ENCODE measurements around the gene DCBLD1.
"Not testable (repeated sequence)": the region's sequence is repeated elsewhere in the genome, so short reads cannot be mapped to it uniquely, and the experiment has no call there.

DCBLD1 gene

DNA sequence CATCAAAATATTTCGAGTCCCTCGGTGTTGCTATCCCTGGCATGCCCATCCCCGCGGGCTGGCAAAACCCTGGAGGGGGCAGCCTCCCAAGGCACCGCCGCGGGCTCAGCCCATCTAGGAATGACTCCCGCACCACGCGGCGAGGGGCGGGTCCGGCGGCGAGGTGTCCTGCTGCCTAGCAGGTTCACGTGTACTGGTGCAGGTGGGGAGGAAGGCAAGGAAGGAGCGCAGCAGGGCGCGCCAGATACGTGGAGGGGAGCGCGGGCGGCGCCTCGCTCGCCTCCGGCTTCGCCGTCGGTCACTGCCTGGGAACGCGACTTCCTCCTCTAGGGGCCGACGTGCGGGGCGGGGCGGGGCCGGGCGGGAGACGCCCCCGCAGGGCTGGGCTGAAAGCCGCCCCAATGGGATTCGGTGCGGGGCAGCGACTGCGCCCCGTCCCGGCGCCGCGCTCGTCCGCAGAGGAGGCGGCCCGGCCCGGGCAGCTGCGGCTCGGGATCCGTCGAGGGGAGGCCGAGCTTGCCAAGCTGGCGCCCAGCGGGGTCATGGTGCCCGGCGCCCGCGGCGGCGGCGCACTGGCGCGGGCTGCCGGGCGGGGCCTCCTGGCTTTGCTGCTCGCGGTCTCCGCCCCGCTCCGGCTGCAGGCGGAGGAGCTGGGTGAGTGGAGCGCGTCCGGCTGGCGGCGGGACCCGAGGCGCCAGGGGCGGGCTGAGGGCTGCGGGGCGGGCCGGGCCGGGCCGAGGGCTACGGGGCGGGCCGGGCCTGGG is at the start of gene DCBLD1:
DCBLD1 (plus strand) TSS at position 435 of the 764 bp plus-strand sequence; CDS start at position 543, 108 bp downstream.
- in situ Hi-C loops (cut with HindIII; ENCODE audit: low sequenced_read_pairs) = no loop called here

DNA sequence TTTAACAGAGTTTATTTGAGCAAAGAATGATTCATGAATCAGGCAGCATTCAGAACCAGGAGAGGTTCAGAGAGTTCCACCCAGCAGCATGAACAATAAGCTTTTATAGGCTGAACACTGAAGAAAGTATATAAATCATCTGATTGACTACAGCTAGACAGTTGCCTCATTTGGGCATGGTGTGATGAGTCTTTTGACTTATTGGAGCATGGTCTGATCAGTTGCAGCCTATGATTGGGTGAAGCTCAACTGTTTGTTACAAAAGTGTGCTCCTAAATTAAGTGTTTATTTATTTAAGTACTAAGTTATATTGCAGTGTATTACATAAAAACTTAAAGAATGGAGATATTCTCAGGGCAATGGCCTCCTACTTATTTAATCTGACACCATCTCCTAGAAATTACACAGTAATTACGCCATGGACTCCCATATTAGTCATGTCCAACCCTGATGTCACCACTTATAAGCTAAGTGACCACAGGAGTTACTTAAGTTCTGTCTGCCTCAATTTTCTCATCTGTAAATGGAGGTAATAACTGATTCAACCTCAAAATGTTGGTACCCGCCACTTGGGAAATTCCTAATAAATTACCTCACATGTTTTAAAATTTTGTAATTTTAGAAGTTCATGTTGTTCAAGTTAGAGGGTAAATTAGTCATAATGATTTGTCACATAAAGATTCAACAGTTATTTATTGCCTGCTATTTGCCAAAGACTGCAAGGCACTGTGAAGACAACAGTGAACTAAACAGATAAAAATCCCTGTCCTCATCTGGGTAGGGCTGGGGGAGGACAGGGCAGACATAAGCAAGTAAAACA is 41.6 kb upstream of the DCBLD1 start:
- in situ Hi-C loops (cut with HindIII; ENCODE audit: low sequenced_read_pairs) = no loop called here

DNA sequence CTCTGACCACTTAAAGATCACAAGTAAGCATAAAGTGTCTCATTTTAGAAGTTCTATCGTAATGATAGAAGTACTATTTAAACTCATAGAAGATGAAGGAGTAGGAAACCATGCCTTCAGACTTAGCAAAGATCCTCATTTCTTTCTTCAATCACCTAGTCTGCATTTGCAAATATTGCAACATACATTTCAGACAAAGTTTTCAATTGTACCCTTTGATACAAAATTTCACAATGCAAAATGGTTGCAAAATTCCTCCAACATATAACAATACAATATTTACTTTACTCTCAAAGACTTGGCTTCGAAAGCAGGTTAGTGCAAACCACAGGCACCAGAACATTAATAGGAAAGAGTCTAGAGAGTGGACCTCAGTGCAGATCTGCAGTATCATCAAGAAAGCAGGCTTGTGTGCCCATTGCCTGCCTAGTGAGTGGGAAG is 40.6 kb upstream of the DCBLD1 start:
- in situ Hi-C loops (cut with HindIII; ENCODE audit: low sequenced_read_pairs) = no loop called here

DNA sequence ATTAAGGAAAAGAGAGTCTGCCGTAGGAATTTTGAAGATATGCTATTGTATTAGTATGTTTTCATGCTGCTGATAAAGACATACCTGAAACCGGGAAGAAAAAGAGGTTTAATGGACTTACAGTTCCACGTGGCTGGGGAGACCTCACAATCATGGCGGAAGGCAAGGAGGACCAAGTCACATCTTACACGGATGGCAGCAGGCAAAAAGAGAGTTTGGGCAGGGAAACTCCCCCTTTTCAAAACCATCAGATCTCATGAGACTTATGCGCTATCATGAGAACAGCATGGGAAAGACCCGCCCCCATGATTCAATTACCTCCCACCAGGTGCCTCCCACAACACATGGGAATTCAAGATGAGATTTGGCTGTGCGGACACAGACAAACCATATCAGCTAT is 40.2 kb upstream of the DCBLD1 start:
- in situ Hi-C loops (cut with HindIII; ENCODE audit: low sequenced_read_pairs) = not testable (repeated sequence)

DNA sequence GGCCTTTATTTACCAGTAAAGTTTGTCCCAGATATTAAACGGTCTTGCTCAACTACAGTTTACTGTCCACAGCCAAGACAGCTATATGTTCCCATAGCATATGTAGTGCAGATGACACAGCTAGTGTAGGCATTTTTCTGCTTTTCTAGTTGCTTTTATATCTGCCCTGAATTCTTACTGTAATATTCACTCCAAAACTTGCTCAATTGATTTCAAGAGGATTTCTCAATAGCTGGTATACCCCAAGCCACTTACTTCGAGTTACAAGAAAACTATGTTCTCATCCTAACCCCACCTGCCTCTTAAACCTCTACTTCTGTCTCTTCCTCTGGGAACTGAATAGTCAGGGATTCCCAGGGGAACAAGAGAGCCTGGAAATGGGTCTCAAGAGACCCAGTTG is 37.9 kb upstream of the DCBLD1 start:
- in situ Hi-C loops (cut with HindIII; ENCODE audit: low sequenced_read_pairs) = no loop called here

DNA sequence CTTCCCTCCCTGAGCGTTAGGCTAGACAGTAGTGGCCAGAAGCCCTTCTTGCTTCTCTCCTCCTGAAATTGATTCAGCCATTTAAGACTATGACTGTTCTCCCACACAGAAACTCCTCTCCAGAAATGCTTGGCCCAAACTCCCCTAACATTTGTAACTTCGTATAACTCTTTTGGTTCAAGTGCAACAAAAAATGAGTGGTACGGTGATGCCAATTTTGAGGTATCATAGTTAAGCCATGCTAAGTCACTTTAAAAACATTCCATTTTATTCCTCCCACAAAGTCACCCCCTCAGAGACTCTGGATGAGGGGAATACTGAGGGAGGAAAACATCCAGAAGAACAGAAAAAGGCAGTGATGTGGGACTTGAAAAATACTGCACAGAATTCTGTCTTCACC is 35.6 kb upstream of the DCBLD1 start:
- in situ Hi-C loops (cut with HindIII; ENCODE audit: low sequenced_read_pairs) = no loop called here

DNA sequence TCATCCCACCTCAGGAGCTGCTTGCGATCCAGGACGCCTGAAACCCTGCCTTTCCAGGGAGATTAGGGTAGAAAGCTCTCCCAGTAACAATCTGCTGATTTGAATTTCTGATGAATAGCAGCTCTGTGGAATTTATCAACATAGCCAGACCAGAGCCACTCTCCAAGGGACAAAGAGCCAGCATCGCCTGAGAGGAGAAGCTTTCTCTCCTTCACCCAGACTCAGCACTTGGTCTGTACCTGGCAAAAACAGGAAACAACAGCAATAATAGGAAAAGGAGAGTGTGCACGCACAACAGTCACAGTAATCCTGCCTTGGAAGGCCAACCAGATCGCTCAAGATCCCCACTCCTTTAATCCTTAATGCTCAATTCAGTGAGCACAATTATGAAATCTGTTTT is 34.5 kb upstream of the DCBLD1 start:
- in situ Hi-C loops (cut with HindIII; ENCODE audit: low sequenced_read_pairs) = no loop called here

DNA sequence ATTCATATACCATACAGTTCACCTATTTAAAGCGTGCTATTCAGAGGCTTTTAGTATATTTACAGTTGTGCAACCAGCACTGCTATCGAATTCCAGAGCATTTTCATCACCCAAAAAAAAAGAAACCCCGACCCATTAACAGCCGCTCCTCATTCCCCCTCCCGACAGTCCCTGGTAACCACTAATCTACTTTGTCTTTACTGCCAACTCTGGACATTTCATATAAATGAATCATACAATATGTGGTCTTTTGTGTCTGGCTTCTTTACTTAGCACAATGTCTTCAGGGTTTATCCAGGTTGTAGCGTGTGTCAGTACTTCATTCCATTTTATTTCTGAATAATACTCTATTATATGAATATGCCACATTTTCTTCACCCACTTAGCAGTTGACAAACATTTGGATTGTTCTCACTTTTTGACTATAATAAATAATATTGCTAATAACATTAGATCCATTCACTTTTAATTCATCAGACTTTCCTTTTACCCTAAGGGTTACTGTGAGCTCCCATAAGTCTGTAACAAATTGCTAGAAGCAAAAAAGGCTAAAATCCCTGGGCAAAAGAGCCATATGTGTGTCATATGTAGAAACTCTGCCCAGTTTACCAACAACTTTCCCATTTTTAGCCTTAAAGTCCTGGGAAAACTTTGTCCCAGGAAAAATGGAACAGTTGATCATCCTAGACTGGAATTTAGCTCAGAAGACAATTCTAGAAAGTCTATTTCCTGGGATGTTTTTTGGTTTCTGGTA is 33.6 kb upstream of the DCBLD1 start:
- in situ Hi-C loops (cut with HindIII; ENCODE audit: low sequenced_read_pairs) = no loop called here

DNA sequence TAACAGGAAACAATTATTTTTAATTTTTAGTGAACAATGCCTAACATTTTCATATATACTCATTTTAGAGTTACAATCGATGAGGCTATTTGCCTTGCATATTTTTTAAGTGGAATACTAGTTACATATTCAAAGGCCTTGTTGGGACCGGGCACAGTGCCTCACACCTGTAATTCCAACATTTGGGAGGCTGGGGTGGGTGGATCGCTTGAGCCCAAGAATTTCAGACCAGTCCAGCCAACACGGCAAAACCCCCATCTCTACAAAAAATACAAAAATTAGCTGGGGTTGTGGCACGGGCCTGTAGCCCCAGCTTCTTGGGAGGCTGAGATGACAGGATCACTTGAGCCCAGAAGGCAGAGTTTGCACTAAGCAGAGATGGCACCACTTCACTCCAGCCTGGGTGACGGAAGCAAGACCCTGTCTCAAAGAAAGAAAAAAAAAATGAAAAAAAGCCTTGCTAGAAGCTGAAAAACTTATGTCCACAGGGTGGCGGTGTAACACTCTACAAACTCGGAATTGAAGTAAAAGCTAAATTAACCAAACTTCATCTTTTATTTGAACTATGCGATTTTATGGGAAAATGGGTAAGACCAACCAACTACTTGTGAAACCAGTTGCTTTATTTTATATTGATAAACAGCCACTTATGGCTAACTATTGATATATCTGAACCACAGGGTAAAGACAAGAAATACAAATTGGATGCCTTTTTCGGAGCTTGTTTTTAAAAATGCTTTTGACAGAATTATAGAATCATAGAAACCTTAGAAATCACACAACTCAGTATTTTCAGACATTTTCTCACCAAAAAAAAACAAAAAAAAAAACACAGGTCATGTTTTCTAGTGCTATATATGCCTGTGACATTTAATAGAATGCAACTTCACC is 32.7 kb upstream of the DCBLD1 start:
- in situ Hi-C loops (cut with HindIII; ENCODE audit: low sequenced_read_pairs) = no loop called here

DNA sequence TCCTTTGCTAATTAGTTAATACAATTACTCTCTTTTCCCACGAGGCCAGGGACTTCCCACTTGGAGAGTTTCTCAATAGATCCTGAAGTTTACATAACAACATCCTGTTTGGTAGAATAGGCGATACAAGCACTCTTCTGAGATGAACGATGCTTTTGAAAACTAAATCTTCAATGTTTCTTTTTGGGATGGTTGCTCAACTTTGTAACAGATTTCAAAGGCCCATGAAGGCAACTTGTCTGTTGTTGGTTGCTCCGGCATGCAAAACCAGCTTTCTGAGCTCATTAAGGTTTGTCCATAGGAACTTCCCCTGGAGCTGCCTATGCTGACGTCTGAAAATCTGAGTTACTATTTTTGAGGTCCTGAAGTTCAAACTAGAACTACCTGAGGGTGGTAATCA is 30.8 kb upstream of the DCBLD1 start:
- in situ Hi-C loops (cut with HindIII; ENCODE audit: low sequenced_read_pairs) = no loop called here

DNA sequence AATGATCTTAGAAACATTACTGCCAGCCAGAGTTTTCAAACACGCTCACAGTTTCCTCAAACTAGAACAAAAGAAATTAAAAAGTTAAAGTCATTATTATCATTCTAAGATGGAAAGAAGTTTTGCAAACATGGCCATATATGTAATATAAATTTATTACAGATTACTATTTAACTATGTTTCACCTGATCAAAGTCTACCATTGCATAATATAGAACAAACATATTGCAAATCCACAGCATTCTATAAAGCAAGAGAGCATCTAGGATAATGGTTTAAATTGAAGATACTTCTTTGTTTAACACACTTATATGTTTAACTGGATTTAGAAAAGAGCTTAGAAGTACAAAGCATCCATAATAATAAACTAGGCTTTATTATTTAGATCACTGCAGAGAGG is 26.2 kb upstream of the DCBLD1 start:
- in situ Hi-C loops (cut with HindIII; ENCODE audit: low sequenced_read_pairs) = no loop called here

DNA sequence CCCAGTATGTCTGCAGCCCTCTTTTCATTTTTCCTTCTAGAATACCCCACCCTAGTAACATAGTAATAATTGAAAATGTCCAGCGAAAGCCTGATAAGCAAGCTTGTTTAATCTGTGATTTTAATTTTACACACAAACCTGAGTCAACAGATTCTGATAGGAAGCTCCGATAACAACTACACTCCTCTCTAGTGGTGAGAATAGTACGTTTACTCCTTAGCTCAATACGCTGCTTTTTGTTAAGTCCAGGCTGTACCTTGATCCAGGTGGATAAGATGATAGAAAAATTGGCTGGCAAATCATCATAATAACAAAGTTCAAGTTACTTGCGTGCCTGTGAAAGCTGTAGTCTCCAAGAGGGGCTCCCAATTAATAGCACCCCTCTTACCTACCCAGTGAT is 25.5 kb upstream of the DCBLD1 start:
- in situ Hi-C loops (cut with HindIII; ENCODE audit: low sequenced_read_pairs) = no loop called here

DNA sequence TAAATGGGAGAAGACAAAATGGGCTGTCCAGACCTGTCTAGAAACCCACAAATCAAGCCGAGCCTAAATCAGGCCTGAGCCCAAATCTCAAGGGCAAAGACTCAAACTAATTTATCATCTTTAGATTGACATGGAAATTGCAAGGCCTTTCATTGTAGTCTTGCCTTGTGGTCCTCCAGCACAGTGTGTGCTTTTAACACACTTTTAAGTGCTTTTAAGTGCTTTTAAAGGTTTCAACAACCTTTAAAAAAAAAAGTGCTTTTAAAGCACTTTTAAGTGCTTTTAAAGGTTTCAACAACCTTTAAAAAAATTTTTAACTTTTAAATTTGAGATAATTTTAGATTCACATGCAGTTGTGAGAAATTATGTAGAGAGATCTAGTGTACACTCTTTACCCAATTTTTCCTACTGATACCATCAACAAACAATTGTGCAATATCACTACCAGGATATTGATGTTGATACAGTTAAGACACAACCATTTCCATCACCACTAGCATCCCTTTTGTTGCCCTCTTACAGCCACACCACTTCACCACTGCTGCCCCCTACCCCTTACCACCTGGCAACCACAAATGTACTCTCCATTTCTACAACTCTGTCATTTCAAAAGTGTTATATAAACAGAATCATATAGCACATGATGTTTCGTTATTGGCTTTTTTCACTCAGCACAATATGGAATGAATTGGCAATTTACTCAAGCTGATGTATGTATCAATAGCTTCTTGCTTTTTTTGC is 23.1 kb upstream of the DCBLD1 start:
- in situ Hi-C loops (cut with HindIII; ENCODE audit: low sequenced_read_pairs) = no loop called here

DNA sequence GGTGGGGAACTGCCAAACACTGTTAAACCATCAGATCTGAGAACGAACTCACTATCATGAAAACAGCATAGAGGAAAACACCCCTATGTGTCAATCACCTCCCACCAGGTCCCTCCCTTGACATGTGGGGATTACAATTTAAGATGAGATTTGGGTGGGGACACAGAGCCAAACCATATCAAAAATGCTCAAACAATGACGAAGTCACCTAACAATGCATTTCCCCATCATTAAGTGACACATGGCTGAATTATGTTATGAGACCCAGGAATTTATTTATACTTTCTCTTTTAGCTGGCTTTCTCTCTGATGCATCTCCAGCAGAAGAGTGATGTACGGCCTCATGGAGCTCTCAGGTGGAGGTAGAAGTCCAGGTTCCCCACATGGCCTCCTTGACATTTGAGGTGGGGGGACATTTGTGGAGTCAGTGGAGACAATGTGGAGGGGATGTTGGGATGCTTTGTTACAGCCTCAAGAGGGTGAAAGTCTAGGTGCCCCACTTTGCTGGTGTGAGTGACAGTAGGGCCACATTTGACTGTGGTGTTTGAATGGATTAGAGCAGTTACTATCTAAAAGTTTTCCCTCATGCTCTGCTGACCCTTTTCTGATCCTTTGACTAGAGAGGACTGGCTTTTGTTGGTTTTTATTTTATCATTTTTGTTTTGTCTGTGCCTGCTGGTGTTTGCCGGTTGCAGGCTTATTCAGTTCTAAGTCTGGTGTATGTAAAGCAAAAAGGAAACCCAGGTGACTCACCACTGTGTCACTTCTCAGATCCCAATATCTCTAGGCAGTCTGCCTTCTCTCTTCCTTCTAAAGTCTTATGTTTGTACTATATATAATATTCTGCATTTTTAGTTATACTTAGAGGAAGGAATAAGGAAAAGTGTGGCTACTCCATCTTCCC is 18.5 kb upstream of the DCBLD1 start:
- in situ Hi-C loops (cut with HindIII; ENCODE audit: low sequenced_read_pairs) = no loop called here

DNA sequence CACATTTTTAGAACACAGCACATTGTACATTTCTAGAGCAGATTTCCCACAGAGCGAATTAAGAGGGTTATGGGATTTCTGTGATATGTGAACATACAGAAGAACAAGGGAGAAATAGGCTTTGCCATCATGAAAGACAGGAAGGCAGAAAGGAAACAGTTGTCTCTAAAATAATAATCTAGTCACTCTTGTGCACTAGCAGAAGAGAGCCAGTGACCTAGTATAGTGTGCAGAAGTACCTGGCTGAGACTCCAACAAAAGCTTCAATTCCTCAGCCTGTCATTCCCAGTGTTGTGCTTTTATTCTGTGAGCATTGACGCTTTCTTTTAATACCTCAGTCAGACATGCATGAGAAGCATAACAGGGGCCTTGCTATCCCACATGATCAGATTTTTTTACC is 17.8 kb upstream of the DCBLD1 start:
- in situ Hi-C loops (cut with HindIII; ENCODE audit: low sequenced_read_pairs) = no loop called here

DNA sequence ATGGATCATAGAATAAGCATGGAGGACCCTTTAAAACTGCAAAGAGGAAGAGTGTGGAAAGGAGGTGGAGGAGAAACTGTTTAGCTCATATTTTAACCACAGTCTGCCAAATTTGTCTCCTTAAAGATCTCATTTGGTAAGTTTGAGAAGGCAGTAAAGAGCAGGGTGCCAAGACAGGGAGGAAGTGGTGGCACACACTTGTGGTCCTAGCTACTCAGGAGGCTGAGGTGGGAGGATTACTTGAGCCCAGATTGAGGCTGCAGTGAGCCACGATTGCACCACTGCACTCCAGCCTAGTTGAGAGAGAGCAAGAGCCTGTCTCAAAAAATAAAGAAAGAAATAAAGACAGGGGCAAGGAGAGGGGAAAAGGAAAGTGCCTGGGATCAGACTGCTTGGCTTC is 16.8 kb upstream of the DCBLD1 start:
- in situ Hi-C loops (cut with HindIII; ENCODE audit: low sequenced_read_pairs) = no loop called here

DNA sequence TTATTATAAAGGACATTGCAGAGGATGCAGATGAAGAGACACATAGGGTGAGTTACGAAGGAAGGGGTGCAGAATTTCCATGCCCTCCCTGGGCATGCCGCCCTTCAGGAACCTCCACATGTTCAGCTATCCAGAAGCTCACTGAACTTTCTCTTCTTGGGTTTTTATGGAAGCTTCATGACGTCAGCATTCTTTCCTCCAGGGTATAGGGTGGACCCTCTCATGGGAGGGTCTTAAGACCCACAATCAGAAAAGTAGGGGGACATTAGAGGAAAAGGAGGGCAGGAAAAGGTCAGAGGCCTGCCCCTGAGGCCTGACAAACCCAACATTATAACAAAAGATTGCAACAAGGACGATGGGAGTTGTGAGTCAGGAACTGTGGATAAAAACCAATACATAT is 14.6 kb upstream of the DCBLD1 start:
- in situ Hi-C loops (cut with HindIII; ENCODE audit: low sequenced_read_pairs) = no loop called here

DNA sequence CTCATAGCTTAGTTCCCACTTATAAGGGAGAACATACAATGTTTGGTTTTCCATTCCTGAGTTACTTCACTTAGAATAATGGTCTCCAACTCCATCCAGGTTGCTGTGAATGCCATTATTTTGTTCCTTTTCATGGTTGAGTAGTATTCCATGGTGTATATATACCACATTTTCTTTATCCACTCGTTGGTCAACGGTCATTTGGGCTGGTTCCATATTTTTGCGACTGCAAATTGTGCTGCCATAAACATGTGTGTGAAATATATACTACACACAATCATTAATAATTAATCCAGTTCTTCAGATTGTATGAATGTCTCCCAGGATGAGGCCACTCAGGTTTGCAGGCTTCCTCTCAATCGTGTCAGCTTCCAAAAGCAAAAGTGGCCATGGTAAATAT is 13.9 kb upstream of the DCBLD1 start:
- in situ Hi-C loops (cut with HindIII; ENCODE audit: low sequenced_read_pairs) = not testable (repeated sequence)

DNA sequence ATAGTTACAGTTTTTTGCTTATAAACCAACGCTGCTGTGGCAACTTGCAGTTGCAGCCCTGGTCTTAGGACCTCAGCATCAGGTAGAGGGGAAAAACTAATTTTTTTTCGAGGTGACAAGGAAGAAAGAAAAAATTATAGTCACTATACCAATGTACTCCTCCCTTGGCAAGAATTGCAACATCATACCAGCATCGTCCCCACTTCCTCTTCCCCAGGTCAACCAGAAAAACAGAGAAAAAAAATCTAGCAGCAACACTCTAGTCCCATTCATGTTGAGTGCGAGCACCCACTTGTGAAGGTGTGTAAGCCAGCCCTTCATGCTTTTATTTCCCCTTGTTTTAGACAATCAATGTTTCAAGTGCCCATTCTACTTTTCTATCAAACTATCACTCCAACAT is 13.1 kb upstream of the DCBLD1 start:
- in situ Hi-C loops (cut with HindIII; ENCODE audit: low sequenced_read_pairs) = no loop called here
